Measurements from ENCODE around the gene UNC45A. TPM values are rescaled to one million over a fixed set of nuclear protein-coding genes. Genes with fewer than 3 reads are reported as not detected.

The UNC45A gene
- total and polyA plus RNA-seq, 7 donors = 28.8 to 63.5 (median 50.4) TPM

DNA sequence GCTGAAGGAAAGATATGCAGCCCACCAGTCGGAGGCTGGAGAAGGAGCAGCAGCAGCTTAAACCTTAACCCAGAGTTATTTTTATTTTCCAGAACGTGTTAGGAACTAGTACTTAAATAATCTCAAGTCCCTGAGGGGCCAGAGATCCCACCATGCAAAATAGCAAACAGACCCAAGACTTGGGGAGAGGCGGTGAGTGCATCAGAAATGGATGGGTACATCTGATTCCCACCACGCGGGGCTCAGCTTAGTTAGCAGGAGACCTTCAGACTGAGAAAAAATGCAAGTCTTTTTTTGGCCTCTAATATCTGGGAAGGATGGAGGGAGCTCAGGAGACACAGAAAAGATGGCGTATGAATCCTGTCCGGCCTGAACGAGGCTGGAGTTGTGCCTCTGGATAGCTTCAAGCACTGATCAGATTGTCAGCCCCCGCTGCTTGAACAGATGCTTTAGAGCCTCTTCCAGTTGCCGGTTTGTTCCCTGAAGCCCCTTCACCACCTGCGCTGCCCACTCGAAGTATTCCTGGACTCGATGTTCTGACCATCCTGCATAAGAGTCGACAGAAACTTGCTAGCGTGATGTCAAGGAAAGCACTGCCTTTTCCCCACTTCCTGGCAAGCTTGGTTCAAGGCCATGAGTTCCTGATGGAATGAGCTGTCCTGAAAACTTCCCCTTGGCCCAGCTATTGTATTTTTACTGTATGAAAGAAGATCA, 4.1 kb upstream of the UNC45A start:
- Histone ChIP-seq H3K4me3 (peak overlapping the region in 3 of 4 donors; percentile 64 to 67 (median 67)), H3K4me1 (peaks cover 0 to 46% (median 43%) of the 10 kb centered on the region in 4 donors), H3K27me3 (no peaks in the 10 kb centered on the region), H3K9me3 (no peaks in the 10 kb centered on the region), H3K36me3 (no peaks in the 10 kb centered on the region), H3K27ac (peak overlapping the region; percentile 85 to 92 (median 90))
- peak; percentile 68 for DNase-seq
- TF ChIP-seq POLR2AphosphoS5 (IDR thresholded peaks at IDR 0.05) (peak in 1 of 4 donors; percentile 40), POLR2A (IDR thresholded peaks at IDR 0.05) (no peak), EP300 (IDR thresholded peaks at IDR 0.05) (peak in 1 of 4 donors; percentile 36)
- TF ChIP-seq, protein P1, sequence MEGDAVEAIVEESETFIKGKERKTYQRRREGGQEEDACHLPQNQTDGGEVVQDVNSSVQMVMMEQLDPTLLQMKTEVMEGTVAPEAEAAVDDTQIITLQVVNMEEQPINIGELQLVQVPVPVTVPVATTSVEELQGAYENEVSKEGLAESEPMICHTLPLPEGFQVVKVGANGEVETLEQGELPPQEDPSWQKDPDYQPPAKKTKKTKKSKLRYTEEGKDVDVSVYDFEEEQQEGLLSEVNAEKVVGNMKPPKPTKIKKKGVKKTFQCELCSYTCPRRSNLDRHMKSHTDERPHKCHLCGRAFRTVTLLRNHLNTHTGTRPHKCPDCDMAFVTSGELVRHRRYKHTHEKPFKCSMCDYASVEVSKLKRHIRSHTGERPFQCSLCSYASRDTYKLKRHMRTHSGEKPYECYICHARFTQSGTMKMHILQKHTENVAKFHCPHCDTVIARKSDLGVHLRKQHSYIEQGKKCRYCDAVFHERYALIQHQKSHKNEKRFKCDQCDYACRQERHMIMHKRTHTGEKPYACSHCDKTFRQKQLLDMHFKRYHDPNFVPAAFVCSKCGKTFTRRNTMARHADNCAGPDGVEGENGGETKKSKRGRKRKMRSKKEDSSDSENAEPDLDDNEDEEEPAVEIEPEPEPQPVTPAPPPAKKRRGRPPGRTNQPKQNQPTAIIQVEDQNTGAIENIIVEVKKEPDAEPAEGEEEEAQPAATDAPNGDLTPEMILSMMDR (IDR thresholded peaks at IDR 0.05) = no peak
- 68 to 71% methylated on average over 15 of the region's 15 CpGs for WGBS, 2 donors
- intact Hi-C loops (cut with DNase I) = loop anchor here (5.0 kb wide), 1 partner anchor 284 kb away; no protein-coding TSS in a partner anchor

DNA sequence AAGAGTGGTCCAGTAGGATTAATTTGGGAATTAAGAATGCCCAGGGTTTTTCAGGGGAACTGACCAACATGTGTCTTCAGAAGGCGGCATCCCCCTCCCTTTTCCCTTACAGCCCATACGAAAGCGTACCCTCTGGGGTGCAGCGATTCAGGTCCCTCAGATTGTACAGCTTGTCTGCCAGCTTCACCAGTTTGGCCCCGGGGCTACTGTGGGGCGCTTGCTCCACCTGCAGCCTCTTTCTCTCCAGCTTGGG, 3.6 kb upstream of the UNC45A start:
- Histone ChIP-seq H3K36me3 (no peaks in the 10 kb centered on the region), H3K4me1 (peaks cover 0 to 51% (median 48%) of the 10 kb centered on the region in 4 donors), H3K9me3 (no peaks in the 10 kb centered on the region), H3K27ac (peak overlapping the region; percentile 85 to 92 (median 90)), H3K4me3 (peak overlapping the region in 3 of 4 donors; percentile 67 to 79 (median 73)), H3K27me3 (no peaks in the 10 kb centered on the region)
- WGBS, 2 donors = 13 to 26% methylated on average over 6 of the region's 6 CpGs
- TF ChIP-seq, protein P1 (IDR thresholded peaks at IDR 0.05) = no peak
- no peak for TF ChIP-seq EP300 (IDR thresholded peaks at IDR 0.05)
- TF ChIP-seq POLR2AphosphoS5 (IDR thresholded peaks at IDR 0.05) = no peak
- TF ChIP-seq POLR2A (IDR thresholded peaks at IDR 0.05) = no peak
- no peak for DNase-seq
- intact Hi-C loops (cut with DNase I) = loop anchor here (5.0 kb wide), 1 partner anchor 284 kb away; no protein-coding TSS in a partner anchor

DNA sequence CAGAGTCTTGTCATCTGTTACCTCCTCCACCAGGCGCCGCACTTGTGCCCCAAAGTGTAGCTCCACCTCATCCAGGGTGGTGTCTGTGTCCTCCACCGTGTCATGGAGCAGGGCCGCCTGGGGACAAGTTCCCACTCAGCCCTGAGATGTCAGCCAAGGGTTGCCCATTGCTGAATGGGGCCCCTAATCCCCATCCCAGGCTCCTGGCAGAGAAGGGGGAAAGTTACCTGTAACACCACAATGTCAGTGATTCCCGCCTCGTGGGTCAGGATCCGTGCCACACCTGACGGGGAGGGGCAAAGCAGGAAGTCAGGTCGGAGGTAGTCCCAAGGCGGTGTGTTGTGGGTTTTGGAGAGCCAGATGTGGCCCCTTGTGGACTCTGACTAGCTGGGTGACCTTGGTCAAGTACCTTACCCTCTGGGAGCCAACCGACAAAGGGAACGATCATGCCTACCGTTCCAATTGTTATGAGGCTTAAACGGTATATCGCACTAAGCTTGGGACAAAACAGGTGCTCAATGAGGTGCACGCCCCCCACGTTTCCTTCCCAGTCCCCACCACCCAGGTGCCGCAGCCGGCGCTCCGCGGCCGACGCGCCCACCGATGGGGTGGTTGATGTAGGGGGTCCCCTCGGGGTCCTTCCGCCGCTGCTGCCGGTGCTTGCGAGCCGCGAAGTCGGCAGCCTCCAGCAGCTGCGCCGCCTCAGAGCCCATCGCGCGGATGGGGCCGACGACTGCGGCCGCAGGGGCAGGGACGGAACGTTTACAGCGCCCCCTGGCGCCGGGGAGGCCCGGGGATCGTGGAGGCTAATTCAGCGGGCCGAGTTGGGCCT, 3.0 kb upstream of the UNC45A start, which contains the start of gene HDDC3:
Gene HDDC3 (minus strand): TSS at position 722 of the 832 bp plus-strand sequence. CDS start 9 bp downstream, at position 713.
- peak; percentile 22 to 28 for TF ChIP-seq POLR2A (IDR thresholded peaks at IDR 0.05)
- TF ChIP-seq, protein P1 (IDR thresholded peaks at IDR 0.05) = peak in 3 of 4 experiments; percentile 80 to 93 (median 81)
- peak; percentile 55 to 89 (median 77) for TF ChIP-seq POLR2AphosphoS5 (IDR thresholded peaks at IDR 0.05)
- no peak for TF ChIP-seq EP300 (IDR thresholded peaks at IDR 0.05)
- peak; percentile 94 for DNase-seq
- Histone ChIP-seq H3K9me3 (no peaks in the 10 kb centered on the region), H3K4me3 (peak within 1 kb of the TSS; percentile 67 to 79 (median 74)), H3K4me1 (peaks cover 0 to 56% (median 52%) of the 10 kb centered on the region in 4 donors), H3K27ac (peak within 1 kb of the TSS; percentile 85 to 92 (median 90)), H3K27me3 (no peaks in the 10 kb centered on the region), H3K36me3 (peaks cover 0 to 5% (median 0%) of the 10 kb centered on the region in 4 donors)
- intact Hi-C loops (cut with DNase I) = loop anchor here (1.0 to 5.0 kb wide), 2 partner anchors 30 to 285 kb away; no protein-coding TSS in a partner anchor
- WGBS, 2 donors = 0 to 1% methylated on average over 52 of the region's 52 CpGs

DNA sequence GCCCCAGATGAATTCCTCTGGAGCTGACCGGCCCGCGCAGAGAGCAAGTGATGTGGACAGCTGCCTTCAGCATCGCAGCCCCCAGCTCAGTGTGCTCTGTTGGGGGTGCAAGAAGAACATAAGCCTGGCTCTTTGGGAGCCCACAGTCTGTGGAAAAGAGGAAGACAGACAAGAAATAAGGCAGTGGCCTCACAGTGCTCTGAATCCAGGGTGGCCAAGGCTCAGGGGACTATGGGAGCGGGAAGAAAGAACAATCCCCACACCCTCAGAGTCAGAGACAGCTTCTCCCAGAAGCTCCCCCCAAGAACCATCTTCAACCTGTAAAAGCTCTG, 2.5 kb upstream of the UNC45A start:
- peaks cover 0 to 7% (median 0%) of the 10 kb centered on the region in 4 donors for H3K36me3 ChIP-seq
- H3K9me3 ChIP-seq = no peaks in the 10 kb centered on the region
- TF ChIP-seq EP300 (IDR thresholded peaks at IDR 0.05) = no peak
- no peak for TF ChIP-seq POLR2AphosphoS5 (IDR thresholded peaks at IDR 0.05)
- TF ChIP-seq, protein P1 (IDR thresholded peaks at IDR 0.05) = peak in 1 of 4 experiments; percentile 64
- no peak for TF ChIP-seq POLR2A (IDR thresholded peaks at IDR 0.05)
- H3K4me1 ChIP-seq = peaks cover 0 to 58% (median 53%) of the 10 kb centered on the region in 4 donors
- 17 to 20% methylated on average over 5 of the region's 5 CpGs for WGBS, 2 donors
- H3K4me3 ChIP-seq = peak overlapping the region in 3 of 4 donors; percentile 67 to 79 (median 73)
- intact Hi-C loops (cut with DNase I) = loop anchor here (1.0 to 5.0 kb wide), 2 partner anchors 30 to 285 kb away; no protein-coding TSS in a partner anchor
- peak overlapping the region; percentile 85 to 92 (median 90) for H3K27ac ChIP-seq
- no peaks in the 10 kb centered on the region for H3K27me3 ChIP-seq
- DNase-seq = no peak
